ENCODE data around the gene NT5DC3. TPM values are rescaled to one million over a fixed set of nuclear protein-coding genes. Genes with fewer than 3 reads are reported as not detected.

NT5DC3 gene
- total and polyA plus RNA-seq, 2 of the 13 experiments (the other 11 are each of a cell fraction or from before 2014, with no cell fraction given) = 3.2 to 6.6 TPM

DNA sequence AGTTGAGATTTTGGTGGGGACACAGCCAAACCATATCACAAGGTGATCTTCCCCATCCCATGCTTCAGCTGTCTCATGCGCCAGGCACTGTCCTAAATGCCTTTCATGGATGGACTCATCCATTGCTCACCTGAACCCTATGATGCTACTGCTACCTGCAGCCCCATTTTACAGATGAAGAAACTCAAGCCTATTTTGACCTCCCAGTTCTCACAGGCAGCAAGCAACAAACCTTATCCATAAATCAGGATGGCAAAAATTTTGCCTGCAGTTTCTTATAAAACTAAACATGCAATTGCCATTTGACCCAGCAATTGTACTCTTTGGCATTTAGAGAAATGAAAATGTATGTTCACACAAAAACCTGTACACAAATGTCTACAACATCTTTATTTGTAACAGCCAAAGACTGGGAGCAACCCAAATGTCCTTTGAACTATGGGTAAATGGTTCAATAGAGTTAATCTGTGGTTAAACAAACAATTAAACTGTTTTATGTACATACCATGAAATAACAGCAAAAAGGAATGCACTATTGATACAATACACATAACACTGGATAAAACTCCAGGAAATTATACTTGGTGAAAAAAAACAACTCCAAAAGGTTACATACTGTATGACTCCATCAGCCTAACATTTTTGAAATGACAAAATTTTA lies 2.6 kb downstream of the NT5DC3 start (continued):
- no peak for TF ChIP-seq ZNF740 (CRISPR knock-in tag; IDR thresholded peaks at IDR 0.05)
- no peak for TF ChIP-seq NBN (conservative IDR thresholded peaks at IDR 0.05)
- no peak for TF ChIP-seq ZNF383 (CRISPR knock-in tag; IDR thresholded peaks at IDR 0.05; ENCODE audit: borderline replicate concordance)
- TF ChIP-seq FOXO1 (CRISPR knock-in tag; IDR thresholded peaks at IDR 0.05) = peak; percentile 48; the same call in 1 of the 2 replicates
- TF ChIP-seq ZNF552 (CRISPR knock-in tag; IDR thresholded peaks at IDR 0.05; ENCODE audit: borderline replicate concordance) = no peak
- TF ChIP-seq, protein P1, sequence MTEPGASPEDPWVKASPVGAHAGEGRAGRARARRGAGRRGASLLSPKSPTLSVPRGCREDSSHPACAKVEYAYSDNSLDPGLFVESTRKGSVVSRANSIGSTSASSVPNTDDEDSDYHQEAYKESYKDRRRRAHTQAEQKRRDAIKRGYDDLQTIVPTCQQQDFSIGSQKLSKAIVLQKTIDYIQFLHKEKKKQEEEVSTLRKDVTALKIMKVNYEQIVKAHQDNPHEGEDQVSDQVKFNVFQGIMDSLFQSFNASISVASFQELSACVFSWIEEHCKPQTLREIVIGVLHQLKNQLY (CRISPR knock-in tag; IDR thresholded peaks at IDR 0.05) = peak; percentile 68; the same call in 1 of the 2 replicates
- no peak for TF ChIP-seq CEBPB (IDR thresholded peaks at IDR 0.05; ENCODE audit: borderline replicate concordance, low read depth, low read length)
- TF ChIP-seq, protein P2, sequence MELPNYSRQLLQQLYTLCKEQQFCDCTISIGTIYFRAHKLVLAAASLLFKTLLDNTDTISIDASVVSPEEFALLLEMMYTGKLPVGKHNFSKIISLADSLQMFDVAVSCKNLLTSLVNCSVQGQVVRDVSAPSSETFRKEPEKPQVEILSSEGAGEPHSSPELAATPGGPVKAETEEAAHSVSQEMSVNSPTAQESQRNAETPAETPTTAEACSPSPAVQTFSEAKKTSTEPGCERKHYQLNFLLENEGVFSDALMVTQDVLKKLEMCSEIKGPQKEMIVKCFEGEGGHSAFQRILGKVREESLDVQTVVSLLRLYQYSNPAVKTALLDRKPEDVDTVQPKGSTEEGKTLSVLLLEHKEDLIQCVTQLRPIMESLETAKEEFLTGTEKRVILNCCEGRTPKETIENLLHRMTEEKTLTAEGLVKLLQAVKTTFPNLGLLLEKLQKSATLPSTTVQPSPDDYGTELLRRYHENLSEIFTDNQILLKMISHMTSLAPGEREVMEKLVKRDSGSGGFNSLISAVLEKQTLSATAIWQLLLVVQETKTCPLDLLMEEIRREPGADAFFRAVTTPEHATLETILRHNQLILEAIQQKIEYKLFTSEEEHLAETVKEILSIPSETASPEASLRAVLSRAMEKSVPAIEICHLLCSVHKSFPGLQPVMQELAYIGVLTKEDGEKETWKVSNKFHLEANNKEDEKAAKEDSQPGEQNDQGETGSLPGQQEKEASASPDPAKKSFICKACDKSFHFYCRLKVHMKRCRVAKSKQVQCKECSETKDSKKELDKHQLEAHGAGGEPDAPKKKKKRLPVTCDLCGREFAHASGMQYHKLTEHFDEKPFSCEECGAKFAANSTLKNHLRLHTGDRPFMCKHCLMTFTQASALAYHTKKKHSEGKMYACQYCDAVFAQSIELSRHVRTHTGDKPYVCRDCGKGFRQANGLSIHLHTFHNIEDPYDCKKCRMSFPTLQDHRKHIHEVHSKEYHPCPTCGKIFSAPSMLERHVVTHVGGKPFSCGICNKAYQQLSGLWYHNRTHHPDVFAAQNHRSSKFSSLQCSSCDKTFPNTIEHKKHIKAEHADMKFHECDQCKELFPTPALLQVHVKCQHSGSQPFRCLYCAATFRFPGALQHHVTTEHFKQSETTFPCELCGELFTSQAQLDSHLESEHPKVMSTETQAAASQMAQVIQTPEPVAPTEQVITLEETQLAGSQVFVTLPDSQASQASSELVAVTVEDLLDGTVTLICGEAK (IDR thresholded peaks at IDR 0.05) = peak; percentile 57
- TF ChIP-seq, protein P2 (CRISPR knock-in tag; IDR thresholded peaks at IDR 0.05) = peak; percentile 88
- no peak for TF ChIP-seq CENPX (CRISPR knock-in tag; IDR thresholded peaks at IDR 0.05)
- TF ChIP-seq ESRRA (CRISPR knock-in tag; IDR thresholded peaks at IDR 0.05; ENCODE audit: low read depth) = peak; percentile 58; the same call in 1 of the 2 replicates
- no peak for TF ChIP-seq KDM3A (CRISPR knock-in tag; IDR thresholded peaks at IDR 0.05; ENCODE audit: low read depth)
- TF ChIP-seq ARNT2 (CRISPR knock-in tag; IDR thresholded peaks at IDR 0.05; ENCODE audit: low read depth) = no peak
- peak; percentile 88 for TF ChIP-seq NR2F2 (IDR thresholded peaks at IDR 0.05; ENCODE audit: borderline replicate concordance, low read depth)
- peak; percentile 81 for TF ChIP-seq SAP130 (CRISPR knock-in tag; IDR thresholded peaks at IDR 0.05; ENCODE audit: low read depth)
- no peak for TF ChIP-seq RFX5 (IDR thresholded peaks at IDR 0.05; ENCODE audit: low read depth, low read length)

All from HepG2 (cell line).